ENCODE data around the gene UBIAD1. TPM values are rescaled to one million over a fixed set of nuclear protein-coding genes. Genes with fewer than 3 reads are reported as not detected.

Gene UBIAD1
- total and polyA plus RNA-seq, 10 of the 15 experiments (the other 5 are each of a cell fraction or from before 2014, with no cell fraction given): 4.5 to 23.8 (median 16.0) TPM

GRCh38 chr1:11253226-11253625 is 19.8 kb upstream of the UBIAD1 start:
- no peak for FAIRE-seq
- Histone ChIP-seq H3K9ac (ENCODE audit: control insufficient read depth, insufficient read depth, low read length) (no peak overlapping the region), H2AFZ (ENCODE audit: control insufficient read depth, low read depth, low read length) (no peak overlapping the region), H3K4me3 (no peak overlapping the region), H3K4me2 (ENCODE audit: control insufficient read depth, insufficient read depth) (no peak overlapping the region), H4K20me1 (ENCODE audit: control insufficient read depth, insufficient read depth) (no peaks in the 10 kb centered on the region; the same call in none of the 2 replicates), H3K36me3 (ENCODE audit: control insufficient read depth in 2 of 2, insufficient read depth in 2 of 2, low read length in 1 of 2) (peaks cover 19 to 24% of the 10 kb centered on the region in 2 experiments), H3K9me3 (replicated peaks; ENCODE audit: control insufficient read depth, insufficient read depth, low read length) (no peaks in the 10 kb centered on the region), H3K27ac (ENCODE audit: control insufficient read depth, insufficient read depth) (no peak overlapping the region), H3K4me1 (ENCODE audit: control insufficient read depth, insufficient read depth, low read length) (no peaks in the 10 kb centered on the region), H3K79me2 (ENCODE audit: control insufficient read depth, insufficient read depth, low read length) (no peaks in the 10 kb centered on the region), H3K27me3 (replicated peaks in 1 of 2; ENCODE audit: control insufficient read depth in 2 of 2, insufficient read depth in 2 of 2, low read length in 1 of 2) (no peaks in the 10 kb centered on the region)
- intact Hi-C loops (cut with micrococcal nuclease; ENCODE audit: unreplicated experiment) (no loop called here), in situ Hi-C loops (cut with MboI) (no loop called here)
- ATAC-seq: no peak
- ChIA-PET CTCF (interaction anchor here (1.5 to 3.5 kb wide), 3 partner anchors 9 to 12 kb away, joined by 3 to 13 read pairs (median 8); partner anchors contain the start of gene MTOR), POLR2A (no interaction called here), SMC1A (ENCODE audit: uncharacterized antibody, unreplicated experiment) (interaction anchor here (1.3 kb wide), 1 partner anchor 8 kb away, joined by 3 read pairs; no protein-coding TSS in a partner anchor), RAD21 (ENCODE audit: unreplicated experiment) (no interaction called here)
- DNase-seq (ENCODE audit: low read depth, low spot score): no peak
- 88% methylated on average over 8 of the region's 8 CpGs for WGBS (ENCODE audit: insufficient coverage, insufficient replicate concordance, low lambda C conversion rate, missing lambda C conversion rate)
- BruUV-seq (replicated peaks): no TSS peak
- TF ChIP-seq CEBPZ (IDR thresholded peaks at IDR 0.05; ENCODE audit: low read depth, low read length) (no peak), IRF4 (IDR thresholded peaks at IDR 0.05; ENCODE audit: low read depth, low read length) (no peak), ASH2L (IDR thresholded peaks at IDR 0.05; ENCODE audit: borderline replicate concordance, low read depth) (no peak), BCL3 (IDR thresholded peaks at IDR 0.05; ENCODE audit: borderline replicate concordance, insufficient read depth, low read depth, low read length, poor library complexity, severe bottlenecking) (no peak), BACH1 (IDR thresholded peaks at IDR 0.05; ENCODE audit: borderline replicate concordance) (no peak), SUZ12 (IDR thresholded peaks at IDR 0.05; ENCODE audit: unreplicated experiment) (no peak), GABPA (IDR thresholded peaks at IDR 0.05; ENCODE audit: low read depth) (no peak), PML (IDR thresholded peaks at IDR 0.05; ENCODE audit: low read length) (no peak), BRCA1 (IDR thresholded peaks at IDR 0.05; ENCODE audit: low read depth, low read length) (no peak), NFYB (IDR thresholded peaks at IDR 0.05; ENCODE audit: insufficient read depth, low read depth, low read length) (no peak)
- TF ChIP-seq, protein P1, sequence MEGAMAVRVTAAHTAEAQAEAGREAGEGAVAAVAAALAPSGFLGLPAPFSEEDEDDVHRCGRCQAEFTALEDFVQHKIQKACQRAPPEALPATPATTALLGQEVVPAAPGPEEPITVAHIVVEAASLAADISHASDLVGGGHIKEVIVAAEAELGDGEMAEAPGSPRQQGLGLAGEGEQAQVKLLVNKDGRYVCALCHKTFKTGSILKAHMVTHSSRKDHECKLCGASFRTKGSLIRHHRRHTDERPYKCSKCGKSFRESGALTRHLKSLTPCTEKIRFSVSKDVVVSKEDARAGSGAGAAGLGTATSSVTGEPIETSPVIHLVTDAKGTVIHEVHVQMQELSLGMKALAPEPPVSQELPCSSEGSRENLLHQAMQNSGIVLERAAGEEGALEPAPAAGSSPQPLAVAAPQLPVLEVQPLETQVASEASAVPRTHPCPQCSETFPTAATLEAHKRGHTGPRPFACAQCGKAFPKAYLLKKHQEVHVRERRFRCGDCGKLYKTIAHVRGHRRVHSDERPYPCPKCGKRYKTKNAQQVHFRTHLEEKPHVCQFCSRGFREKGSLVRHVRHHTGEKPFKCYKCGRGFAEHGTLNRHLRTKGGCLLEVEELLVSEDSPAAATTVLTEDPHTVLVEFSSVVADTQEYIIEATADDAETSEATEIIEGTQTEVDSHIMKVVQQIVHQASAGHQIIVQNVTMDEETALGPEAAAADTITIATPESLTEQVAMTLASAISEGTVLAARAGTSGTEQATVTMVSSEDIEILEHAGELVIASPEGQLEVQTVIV (IDR thresholded peaks at IDR 0.05; ENCODE audit: borderline replicate concordance, partially characterized antibody): no peak

All from GM12878 (cell line).